H1 (cell line): Measurements from ENCODE around the gene THPO.

ENCODE experiments used
- ASH2L ChIP-seq: fragments of 200-600, 300-600 bp; sonication (generic); IDR thresholded peaks from one replicate; pipeline ENCODE4 v1.7.1; 2017; ENCODE audit warnings: low read length
- BACH1 ChIP-seq: IDR thresholded peaks from 2 replicates; pipeline ENCODE4 v1.6.1; 2012; ENCODE audit warnings: low read length, improper control_type of control experiment
- EZH2 ChIP-seq: fragments of 200-600 bp; sonication (generic); IDR thresholded peaks from 2 replicates; pipeline ENCODE4 v1.7.1; 2012; ENCODE audit warnings: low read depth, mild to moderate bottlenecking, moderate library complexity, low read length, inconsistent platforms; ENCODE audit not compliant: severe bottlenecking
- POLR2AphosphoS5 ChIP-seq: IDR thresholded peaks from 2 replicates; pipeline ENCODE4 v1.6.1; 2011; ENCODE audit warnings: low read depth, low read length
- TF ChIP-seq, protein P1 (sequence below), 3 experiments: IDR thresholded peaks; 1 replicate in 2 of 3; 2 replicates in 1 of 3; pipeline versions ENCODE4 v1.5.1 to v1.6.1; 2011; ENCODE audit warnings: low read length in 3 of 3, mild to moderate bottlenecking in 3 of 3, inconsistent platforms in 2 of 3, low read depth in 1 of 3, moderate library complexity in 1 of 3; ENCODE audit not compliant: insufficient read depth in 1 of 3; ENCODE audit errors: control extremely low read depth in 1 of 3

DNA sequence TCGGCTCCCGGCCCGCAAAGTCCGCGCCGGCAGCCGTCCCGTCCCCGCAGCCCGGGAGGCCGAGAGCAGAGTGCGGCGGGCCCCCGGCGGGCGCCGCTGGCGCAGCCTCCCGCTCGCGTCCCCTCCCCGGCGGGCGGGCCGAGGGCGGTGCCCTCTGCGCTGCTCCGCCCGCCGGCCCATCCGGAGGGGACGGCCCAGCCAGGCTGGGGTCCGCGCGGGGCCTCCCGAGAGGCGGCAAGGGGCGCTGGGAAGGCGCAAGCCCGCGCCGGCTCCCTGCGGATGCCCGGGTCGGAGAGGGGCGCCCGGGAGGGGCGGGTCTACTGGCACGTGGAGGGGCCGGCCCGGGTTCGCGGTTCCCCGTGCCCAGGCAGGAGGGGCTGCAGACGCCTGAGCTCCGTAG, 16.5 kb downstream of the THPO start, which contains the start of the genes CLCN2 and POLR2H:
- TF ChIP-seq, protein P1, sequence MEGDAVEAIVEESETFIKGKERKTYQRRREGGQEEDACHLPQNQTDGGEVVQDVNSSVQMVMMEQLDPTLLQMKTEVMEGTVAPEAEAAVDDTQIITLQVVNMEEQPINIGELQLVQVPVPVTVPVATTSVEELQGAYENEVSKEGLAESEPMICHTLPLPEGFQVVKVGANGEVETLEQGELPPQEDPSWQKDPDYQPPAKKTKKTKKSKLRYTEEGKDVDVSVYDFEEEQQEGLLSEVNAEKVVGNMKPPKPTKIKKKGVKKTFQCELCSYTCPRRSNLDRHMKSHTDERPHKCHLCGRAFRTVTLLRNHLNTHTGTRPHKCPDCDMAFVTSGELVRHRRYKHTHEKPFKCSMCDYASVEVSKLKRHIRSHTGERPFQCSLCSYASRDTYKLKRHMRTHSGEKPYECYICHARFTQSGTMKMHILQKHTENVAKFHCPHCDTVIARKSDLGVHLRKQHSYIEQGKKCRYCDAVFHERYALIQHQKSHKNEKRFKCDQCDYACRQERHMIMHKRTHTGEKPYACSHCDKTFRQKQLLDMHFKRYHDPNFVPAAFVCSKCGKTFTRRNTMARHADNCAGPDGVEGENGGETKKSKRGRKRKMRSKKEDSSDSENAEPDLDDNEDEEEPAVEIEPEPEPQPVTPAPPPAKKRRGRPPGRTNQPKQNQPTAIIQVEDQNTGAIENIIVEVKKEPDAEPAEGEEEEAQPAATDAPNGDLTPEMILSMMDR (IDR thresholded peaks at IDR 0.05; ENCODE audit: control extremely low read depth in 1 of 3, insufficient read depth in 1 of 3, low read depth in 1 of 3, low read length in 3 of 3) = no peak
- TF ChIP-seq BACH1 (no peak), POLR2AphosphoS5 (no peak), ASH2L (no peak), EZH2 (no peak)
